ENCODE measurements around the gene LCN9. TPM values are rescaled to one million over a fixed set of nuclear protein-coding genes. Genes with fewer than 3 reads are reported as not detected.

The LCN9 gene
- total and polyA plus RNA-seq, 9 of the 15 experiments (the other 6 are each of a cell fraction or from before 2014, with no cell fraction given), result not detected

DNA sequence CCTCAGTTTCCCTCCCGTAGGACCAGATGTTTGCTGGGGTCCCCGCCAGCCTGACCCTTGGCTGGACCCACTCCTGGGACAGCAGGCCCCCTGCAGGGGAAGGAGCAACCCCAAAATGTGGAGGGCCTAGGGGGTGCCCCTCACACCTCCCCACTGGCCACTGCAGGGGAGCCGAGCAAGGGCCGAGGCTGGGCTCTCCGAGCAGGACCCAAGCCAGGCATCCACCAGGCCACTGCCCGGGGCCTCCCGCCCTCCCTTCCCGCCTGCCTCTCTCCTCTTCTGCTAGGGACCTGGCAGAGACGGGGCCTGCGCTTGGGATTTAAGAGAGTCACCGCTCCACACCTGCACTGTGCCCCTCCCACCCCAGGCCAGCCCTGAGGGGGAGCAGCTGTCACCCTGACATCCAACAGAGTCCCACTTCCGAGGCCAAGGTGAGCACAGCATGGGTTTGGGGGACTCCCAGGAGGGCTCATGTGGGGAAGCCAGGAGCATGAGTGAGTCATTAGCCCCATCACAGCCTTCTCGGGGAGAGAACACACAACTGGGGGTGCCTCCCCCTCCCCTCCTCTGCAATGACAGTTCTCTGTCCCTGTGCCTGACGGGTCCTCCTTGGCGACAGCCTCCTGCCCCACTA is 20.4 kb downstream of the LCN9 start:
- Histone ChIP-seq H3K4me1 (replicated peaks in 1 of 2; ENCODE audit: control insufficient read depth in 2 of 2, insufficient read depth in 2 of 2, low read length in 2 of 2) (peaks cover 0 to 17% of the 10 kb centered on the region in 2 experiments; a peak in 2 of 5 replicates), H3K4me2 (ENCODE audit: insufficient read depth, low read length) (no peak overlapping the region), H3K9me3 (replicated peaks; ENCODE audit: control insufficient read depth, insufficient read depth, low read depth, low read length) (no peaks in the 10 kb centered on the region), H2AFZ (ENCODE audit: low read depth, low read length) (no peak overlapping the region), H3K79me2 (ENCODE audit: control insufficient read depth, insufficient read depth, low read length) (no peaks in the 10 kb centered on the region), H3K9ac (ENCODE audit: insufficient read depth in 1 of 2, low read depth in 2 of 2, low read length in 2 of 2) (no peak overlapping the region; a peak in 1 of 4 replicates), H3K27me3 (ENCODE audit: control insufficient read depth in 2 of 2, insufficient read depth in 2 of 2, low read length in 2 of 2) (peaks cover 10 to 59% of the 10 kb centered on the region in 2 experiments; a peak in 3 of 5 replicates), H3K4me3 (no peak overlapping the region), H3K27ac (ENCODE audit: extremely low read depth, low read depth, low read length) (no peak overlapping the region), H3K9me1 (ENCODE audit: control insufficient read depth, insufficient read depth, low read length) (peaks cover 3% of the 10 kb centered on the region), H4K20me1 (replicated peaks; ENCODE audit: control insufficient read depth, insufficient read depth, low read length) (no peaks in the 10 kb centered on the region; the same call in 1 of the 2 replicates), H3K36me3 (ENCODE audit: control insufficient read depth, insufficient read depth, low read length) (no peaks in the 10 kb centered on the region)
- no peak for DNase-seq (ENCODE audit: extremely low read depth in 1 of 4, low spot score in 3 of 4)
- FAIRE-seq, result no peak
- ChIA-PET POLR2A (no interaction called here), CTCF (ENCODE audit: low intra/inter-chr PET ratio) (no interaction called here)
- in situ Hi-C loops (cut with MboI) (no loop called here), intact Hi-C loops (cut with micrococcal nuclease) (loop anchor here (10.0 kb wide), 1 partner anchor 79 kb away; no protein-coding TSS in a partner anchor)
- BruUV-seq (replicated peaks), result no TSS peak
- ATAC-seq, result no peak
- 2% methylated on average over 9 of the region's 15 CpGs for WGBS (ENCODE audit: insufficient coverage, low coverage, missing lambda C conversion rate)
- TF ChIP-seq, protein P1, sequence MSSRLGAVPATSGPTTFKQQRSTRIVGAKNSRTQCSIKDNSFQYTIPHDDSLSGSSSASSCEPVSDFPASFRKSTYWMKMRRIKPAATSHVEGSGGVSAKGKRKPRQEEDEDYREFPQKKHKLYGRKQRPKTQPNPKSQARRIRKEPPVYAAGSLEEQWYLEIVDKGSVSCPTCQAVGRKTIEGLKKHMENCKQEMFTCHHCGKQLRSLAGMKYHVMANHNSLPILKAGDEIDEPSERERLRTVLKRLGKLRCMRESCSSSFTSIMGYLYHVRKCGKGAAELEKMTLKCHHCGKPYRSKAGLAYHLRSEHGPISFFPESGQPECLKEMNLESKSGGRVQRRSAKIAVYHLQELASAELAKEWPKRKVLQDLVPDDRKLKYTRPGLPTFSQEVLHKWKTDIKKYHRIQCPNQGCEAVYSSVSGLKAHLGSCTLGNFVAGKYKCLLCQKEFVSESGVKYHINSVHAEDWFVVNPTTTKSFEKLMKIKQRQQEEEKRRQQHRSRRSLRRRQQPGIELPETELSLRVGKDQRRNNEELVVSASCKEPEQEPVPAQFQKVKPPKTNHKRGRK (tag; IDR thresholded peaks at IDR 0.05), result no peak
- TF ChIP-seq, protein P2, sequence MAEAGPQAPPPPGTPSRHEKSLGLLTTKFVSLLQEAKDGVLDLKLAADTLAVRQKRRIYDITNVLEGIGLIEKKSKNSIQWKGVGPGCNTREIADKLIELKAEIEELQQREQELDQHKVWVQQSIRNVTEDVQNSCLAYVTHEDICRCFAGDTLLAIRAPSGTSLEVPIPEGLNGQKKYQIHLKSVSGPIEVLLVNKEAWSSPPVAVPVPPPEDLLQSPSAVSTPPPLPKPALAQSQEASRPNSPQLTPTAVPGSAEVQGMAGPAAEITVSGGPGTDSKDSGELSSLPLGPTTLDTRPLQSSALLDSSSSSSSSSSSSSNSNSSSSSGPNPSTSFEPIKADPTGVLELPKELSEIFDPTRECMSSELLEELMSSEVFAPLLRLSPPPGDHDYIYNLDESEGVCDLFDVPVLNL (CRISPR knock-in tag; IDR thresholded peaks at IDR 0.05; ENCODE audit: low read depth), result no peak
- TF ChIP-seq, protein P3, sequence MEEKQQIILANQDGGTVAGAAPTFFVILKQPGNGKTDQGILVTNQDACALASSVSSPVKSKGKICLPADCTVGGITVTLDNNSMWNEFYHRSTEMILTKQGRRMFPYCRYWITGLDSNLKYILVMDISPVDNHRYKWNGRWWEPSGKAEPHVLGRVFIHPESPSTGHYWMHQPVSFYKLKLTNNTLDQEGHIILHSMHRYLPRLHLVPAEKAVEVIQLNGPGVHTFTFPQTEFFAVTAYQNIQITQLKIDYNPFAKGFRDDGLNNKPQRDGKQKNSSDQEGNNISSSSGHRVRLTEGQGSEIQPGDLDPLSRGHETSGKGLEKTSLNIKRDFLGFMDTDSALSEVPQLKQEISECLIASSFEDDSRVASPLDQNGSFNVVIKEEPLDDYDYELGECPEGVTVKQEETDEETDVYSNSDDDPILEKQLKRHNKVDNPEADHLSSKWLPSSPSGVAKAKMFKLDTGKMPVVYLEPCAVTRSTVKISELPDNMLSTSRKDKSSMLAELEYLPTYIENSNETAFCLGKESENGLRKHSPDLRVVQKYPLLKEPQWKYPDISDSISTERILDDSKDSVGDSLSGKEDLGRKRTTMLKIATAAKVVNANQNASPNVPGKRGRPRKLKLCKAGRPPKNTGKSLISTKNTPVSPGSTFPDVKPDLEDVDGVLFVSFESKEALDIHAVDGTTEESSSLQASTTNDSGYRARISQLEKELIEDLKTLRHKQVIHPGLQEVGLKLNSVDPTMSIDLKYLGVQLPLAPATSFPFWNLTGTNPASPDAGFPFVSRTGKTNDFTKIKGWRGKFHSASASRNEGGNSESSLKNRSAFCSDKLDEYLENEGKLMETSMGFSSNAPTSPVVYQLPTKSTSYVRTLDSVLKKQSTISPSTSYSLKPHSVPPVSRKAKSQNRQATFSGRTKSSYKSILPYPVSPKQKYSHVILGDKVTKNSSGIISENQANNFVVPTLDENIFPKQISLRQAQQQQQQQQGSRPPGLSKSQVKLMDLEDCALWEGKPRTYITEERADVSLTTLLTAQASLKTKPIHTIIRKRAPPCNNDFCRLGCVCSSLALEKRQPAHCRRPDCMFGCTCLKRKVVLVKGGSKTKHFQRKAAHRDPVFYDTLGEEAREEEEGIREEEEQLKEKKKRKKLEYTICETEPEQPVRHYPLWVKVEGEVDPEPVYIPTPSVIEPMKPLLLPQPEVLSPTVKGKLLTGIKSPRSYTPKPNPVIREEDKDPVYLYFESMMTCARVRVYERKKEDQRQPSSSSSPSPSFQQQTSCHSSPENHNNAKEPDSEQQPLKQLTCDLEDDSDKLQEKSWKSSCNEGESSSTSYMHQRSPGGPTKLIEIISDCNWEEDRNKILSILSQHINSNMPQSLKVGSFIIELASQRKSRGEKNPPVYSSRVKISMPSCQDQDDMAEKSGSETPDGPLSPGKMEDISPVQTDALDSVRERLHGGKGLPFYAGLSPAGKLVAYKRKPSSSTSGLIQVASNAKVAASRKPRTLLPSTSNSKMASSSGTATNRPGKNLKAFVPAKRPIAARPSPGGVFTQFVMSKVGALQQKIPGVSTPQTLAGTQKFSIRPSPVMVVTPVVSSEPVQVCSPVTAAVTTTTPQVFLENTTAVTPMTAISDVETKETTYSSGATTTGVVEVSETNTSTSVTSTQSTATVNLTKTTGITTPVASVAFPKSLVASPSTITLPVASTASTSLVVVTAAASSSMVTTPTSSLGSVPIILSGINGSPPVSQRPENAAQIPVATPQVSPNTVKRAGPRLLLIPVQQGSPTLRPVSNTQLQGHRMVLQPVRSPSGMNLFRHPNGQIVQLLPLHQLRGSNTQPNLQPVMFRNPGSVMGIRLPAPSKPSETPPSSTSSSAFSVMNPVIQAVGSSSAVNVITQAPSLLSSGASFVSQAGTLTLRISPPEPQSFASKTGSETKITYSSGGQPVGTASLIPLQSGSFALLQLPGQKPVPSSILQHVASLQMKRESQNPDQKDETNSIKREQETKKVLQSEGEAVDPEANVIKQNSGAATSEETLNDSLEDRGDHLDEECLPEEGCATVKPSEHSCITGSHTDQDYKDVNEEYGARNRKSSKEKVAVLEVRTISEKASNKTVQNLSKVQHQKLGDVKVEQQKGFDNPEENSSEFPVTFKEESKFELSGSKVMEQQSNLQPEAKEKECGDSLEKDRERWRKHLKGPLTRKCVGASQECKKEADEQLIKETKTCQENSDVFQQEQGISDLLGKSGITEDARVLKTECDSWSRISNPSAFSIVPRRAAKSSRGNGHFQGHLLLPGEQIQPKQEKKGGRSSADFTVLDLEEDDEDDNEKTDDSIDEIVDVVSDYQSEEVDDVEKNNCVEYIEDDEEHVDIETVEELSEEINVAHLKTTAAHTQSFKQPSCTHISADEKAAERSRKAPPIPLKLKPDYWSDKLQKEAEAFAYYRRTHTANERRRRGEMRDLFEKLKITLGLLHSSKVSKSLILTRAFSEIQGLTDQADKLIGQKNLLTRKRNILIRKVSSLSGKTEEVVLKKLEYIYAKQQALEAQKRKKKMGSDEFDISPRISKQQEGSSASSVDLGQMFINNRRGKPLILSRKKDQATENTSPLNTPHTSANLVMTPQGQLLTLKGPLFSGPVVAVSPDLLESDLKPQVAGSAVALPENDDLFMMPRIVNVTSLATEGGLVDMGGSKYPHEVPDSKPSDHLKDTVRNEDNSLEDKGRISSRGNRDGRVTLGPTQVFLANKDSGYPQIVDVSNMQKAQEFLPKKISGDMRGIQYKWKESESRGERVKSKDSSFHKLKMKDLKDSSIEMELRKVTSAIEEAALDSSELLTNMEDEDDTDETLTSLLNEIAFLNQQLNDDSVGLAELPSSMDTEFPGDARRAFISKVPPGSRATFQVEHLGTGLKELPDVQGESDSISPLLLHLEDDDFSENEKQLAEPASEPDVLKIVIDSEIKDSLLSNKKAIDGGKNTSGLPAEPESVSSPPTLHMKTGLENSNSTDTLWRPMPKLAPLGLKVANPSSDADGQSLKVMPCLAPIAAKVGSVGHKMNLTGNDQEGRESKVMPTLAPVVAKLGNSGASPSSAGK (IDR thresholded peaks at IDR 0.05), result no peak
- TF ChIP-seq HIVEP1 (CRISPR knock-in tag; IDR thresholded peaks at IDR 0.05), result no peak
- TF ChIP-seq, protein P4, sequence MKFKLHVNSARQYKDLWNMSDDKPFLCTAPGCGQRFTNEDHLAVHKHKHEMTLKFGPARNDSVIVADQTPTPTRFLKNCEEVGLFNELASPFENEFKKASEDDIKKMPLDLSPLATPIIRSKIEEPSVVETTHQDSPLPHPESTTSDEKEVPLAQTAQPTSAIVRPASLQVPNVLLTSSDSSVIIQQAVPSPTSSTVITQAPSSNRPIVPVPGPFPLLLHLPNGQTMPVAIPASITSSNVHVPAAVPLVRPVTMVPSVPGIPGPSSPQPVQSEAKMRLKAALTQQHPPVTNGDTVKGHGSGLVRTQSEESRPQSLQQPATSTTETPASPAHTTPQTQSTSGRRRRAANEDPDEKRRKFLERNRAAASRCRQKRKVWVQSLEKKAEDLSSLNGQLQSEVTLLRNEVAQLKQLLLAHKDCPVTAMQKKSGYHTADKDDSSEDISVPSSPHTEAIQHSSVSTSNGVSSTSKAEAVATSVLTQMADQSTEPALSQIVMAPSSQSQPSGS (CRISPR knock-in tag; IDR thresholded peaks at IDR 0.05), result no peak

All from K562 (cell line).